ENCODE results near the gene ACBD6. TPM values are rescaled to one million over a fixed set of nuclear protein-coding genes. Genes with fewer than 3 reads are reported as not detected.

The ACBD6 gene
- total and polyA plus RNA-seq, 2 of the 4 experiments (the other 2 are of a cell fraction) = 52.5 to 59.1 TPM

DNA sequence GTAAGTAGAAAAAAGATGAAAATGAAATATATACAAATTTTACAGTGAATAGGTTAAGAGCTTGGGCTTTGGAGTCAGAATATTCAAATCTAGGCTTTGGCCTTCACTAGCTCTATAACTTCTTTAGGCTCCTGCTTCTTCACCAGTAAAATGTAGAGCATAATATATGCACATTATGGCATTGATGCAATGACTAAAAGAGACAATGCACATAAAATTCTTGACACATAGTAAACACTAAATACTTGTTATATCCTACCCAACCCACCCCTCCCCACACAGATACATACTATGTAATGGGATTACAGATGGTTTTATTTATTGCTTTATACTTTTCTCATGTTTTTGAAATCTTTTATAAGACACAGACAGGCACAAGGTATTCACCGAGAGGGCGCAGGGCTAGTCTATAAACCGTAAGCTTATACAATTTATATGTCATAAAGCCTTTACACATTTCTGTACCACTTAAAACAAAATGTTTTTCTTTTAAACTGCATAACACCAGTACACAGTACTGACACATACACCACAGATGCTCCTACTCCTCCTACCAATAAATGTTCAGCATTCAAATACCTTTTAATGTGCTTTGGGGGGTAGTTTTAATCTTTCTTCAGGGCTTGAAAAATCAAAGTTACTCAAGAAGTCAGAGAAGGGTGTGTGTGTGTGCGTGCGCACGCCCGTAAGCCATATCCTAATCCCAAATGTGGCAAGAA lies 109.8 kb downstream of the ACBD6 start:
- H3K4me1 ChIP-seq (ENCODE audit: control insufficient read depth, insufficient read depth, low read length) = no peaks in the 10 kb centered on the region
- H3K36me3 ChIP-seq (ENCODE audit: control insufficient read depth, insufficient read depth, low read length) = 0 out of 2 replicates have a peak, but pooled peaks cover 4% of the 10 kb centered on the region
- 80% methylated on average over 2 of the region's 7 CpGs; no CpG with 5 or more reads in 1 of the 2 experiments for WGBS, 2 experiments (ENCODE audit: extremely low coverage in 2 of 2, insufficient read length in 1 of 2)
- H3K4me2 ChIP-seq (ENCODE audit: low read depth, low read length) = no peak overlapping the region
- TF ChIP-seq, protein P1, sequence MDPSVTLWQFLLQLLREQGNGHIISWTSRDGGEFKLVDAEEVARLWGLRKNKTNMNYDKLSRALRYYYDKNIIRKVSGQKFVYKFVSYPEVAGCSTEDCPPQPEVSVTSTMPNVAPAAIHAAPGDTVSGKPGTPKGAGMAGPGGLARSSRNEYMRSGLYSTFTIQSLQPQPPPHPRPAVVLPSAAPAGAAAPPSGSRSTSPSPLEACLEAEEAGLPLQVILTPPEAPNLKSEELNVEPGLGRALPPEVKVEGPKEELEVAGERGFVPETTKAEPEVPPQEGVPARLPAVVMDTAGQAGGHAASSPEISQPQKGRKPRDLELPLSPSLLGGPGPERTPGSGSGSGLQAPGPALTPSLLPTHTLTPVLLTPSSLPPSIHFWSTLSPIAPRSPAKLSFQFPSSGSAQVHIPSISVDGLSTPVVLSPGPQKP (IDR thresholded peaks at IDR 0.05; ENCODE audit: borderline replicate concordance, low read depth, low read length) = no peak
- TF ChIP-seq, protein P2, sequence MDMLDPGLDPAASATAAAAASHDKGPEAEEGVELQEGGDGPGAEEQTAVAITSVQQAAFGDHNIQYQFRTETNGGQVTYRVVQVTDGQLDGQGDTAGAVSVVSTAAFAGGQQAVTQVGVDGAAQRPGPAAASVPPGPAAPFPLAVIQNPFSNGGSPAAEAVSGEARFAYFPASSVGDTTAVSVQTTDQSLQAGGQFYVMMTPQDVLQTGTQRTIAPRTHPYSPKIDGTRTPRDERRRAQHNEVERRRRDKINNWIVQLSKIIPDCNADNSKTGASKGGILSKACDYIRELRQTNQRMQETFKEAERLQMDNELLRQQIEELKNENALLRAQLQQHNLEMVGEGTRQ (IDR thresholded peaks at IDR 0.05; ENCODE audit: low read depth, low read length) = no peak
- TF ChIP-seq NFE2L2 (IDR thresholded peaks at IDR 0.05; ENCODE audit: low read depth, low read length) (no peak), POLR2A (IDR thresholded peaks at IDR 0.05; ENCODE audit: low read depth, low read length) (no peak), MAFK (IDR thresholded peaks at IDR 0.05; ENCODE audit: low read depth, low read length) (no peak), BHLHE40 (IDR thresholded peaks at IDR 0.05; ENCODE audit: low read depth, low read length) (no peak), CEBPB (IDR thresholded peaks at IDR 0.05; ENCODE audit: low read depth, low read length) (no peak), SMC3 (IDR thresholded peaks at IDR 0.05; ENCODE audit: low read depth, low read length) (no peak), RCOR1 (IDR thresholded peaks at IDR 0.05; ENCODE audit: insufficient replicate concordance, low read length) (no peak), CHD1 (IDR thresholded peaks at IDR 0.05; ENCODE audit: low read depth, low read length) (no peak), RAD21 (IDR thresholded peaks at IDR 0.05; ENCODE audit: low read length) (no peak), FOS (IDR thresholded peaks at IDR 0.05; ENCODE audit: low read depth, low read length) (no peak)
- TF ChIP-seq, protein P3, sequence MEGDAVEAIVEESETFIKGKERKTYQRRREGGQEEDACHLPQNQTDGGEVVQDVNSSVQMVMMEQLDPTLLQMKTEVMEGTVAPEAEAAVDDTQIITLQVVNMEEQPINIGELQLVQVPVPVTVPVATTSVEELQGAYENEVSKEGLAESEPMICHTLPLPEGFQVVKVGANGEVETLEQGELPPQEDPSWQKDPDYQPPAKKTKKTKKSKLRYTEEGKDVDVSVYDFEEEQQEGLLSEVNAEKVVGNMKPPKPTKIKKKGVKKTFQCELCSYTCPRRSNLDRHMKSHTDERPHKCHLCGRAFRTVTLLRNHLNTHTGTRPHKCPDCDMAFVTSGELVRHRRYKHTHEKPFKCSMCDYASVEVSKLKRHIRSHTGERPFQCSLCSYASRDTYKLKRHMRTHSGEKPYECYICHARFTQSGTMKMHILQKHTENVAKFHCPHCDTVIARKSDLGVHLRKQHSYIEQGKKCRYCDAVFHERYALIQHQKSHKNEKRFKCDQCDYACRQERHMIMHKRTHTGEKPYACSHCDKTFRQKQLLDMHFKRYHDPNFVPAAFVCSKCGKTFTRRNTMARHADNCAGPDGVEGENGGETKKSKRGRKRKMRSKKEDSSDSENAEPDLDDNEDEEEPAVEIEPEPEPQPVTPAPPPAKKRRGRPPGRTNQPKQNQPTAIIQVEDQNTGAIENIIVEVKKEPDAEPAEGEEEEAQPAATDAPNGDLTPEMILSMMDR (conservative IDR thresholded peaks at IDR 0.05; ENCODE audit: low read depth, low read length) = no peak
- H2AK9ac ChIP-seq (replicated peaks; ENCODE audit: low read depth, low read length, poor library complexity) = no peak overlapping the region
- no peak overlapping the region for H4K91ac ChIP-seq (ENCODE audit: insufficient read depth, low read depth, low read length)
- no peak overlapping the region for H3K9ac ChIP-seq (ENCODE audit: low read depth, low read length)
- no peak overlapping the region for H3K27ac ChIP-seq (ENCODE audit: insufficient read depth, low read length)
- H3K9me3 ChIP-seq (ENCODE audit: control insufficient read depth, insufficient read depth, low read length) = no peaks in the 10 kb centered on the region
- peaks cover 4 to 28% of the 10 kb centered on the region in 2 experiments; a peak in 3 of 4 replicates for H3K79me1 ChIP-seq (ENCODE audit: low read depth in 1 of 2, low read length in 2 of 2)
- no peak overlapping the region for H2BK15ac ChIP-seq (ENCODE audit: low read depth, low read length)
- no peak overlapping the region for H3K56ac ChIP-seq (ENCODE audit: extremely low read depth, insufficient read depth, low read length)
- H4K20me1 ChIP-seq (ENCODE audit: insufficient read depth, low read length) = no peaks in the 10 kb centered on the region; the same call in 1 of the 2 replicates
- no peak overlapping the region for H2BK20ac ChIP-seq (ENCODE audit: low read depth, low read length)
- dilution Hi-C loops (cut with HindIII; ENCODE audit: low sequenced_read_pairs, unreplicated experiment) (no loop called here), in situ Hi-C loops (cut with MboI; ENCODE audit: low sequenced_read_pairs) (no loop called here), intact Hi-C loops (cut with micrococcal nuclease) (no loop called here)
- H3K14ac ChIP-seq (replicated peaks; ENCODE audit: low read depth, low read length) = no peak overlapping the region
- H2AK5ac ChIP-seq (ENCODE audit: low read depth, low read length) = no peak overlapping the region
- no peak overlapping the region for H3K23ac ChIP-seq (ENCODE audit: low read depth, low read length)
- ATAC-seq (ENCODE audit: low read depth) (no peak), DNase-seq (no peak)
- ChIA-PET CTCF (no interaction called here), POLR2A (ENCODE audit: unreplicated experiment) (no interaction called here)
- H2AFZ ChIP-seq (replicated peaks; ENCODE audit: low read length, poor library complexity) = no peak overlapping the region
- no peak overlapping the region for H4K5ac ChIP-seq (ENCODE audit: low read depth, low read length)
- H2BK120ac ChIP-seq (ENCODE audit: low read depth, low read length) = no peak overlapping the region
- no peak overlapping the region for H3K4ac ChIP-seq (ENCODE audit: low read depth, low read length)
- H3K27me3 ChIP-seq (ENCODE audit: control insufficient read depth, insufficient read depth, low read length) = no peaks in the 10 kb centered on the region
- no TSS peak for BruUV-seq (replicated peaks)
- no peak overlapping the region for H2BK5ac ChIP-seq (ENCODE audit: low read depth, low read length, poor library complexity, severe bottlenecking)
- H3K4me3 ChIP-seq (ENCODE audit: insufficient read depth, low read depth, low read length) = no peak overlapping the region
- no peaks in the 10 kb centered on the region for H3K9me1 ChIP-seq (ENCODE audit: insufficient read depth, low read length)
- H4K8ac ChIP-seq (ENCODE audit: low read depth in 2 of 2, low read length in 2 of 2) = no peak overlapping the region
- H3K18ac ChIP-seq (ENCODE audit: low read depth, low read length) = no peak overlapping the region
